GM21529 (cell line): Measurements from ENCODE around the gene SECISBP2L.

Experiments
- ATAC-seq: cut with Tn5 transposase; IDR thresholded peaks from one replicate; pipeline ENCODE4 v1.9.1; 2021; ENCODE audit not compliant: unreplicated experiment

SECISBP2L gene

DNA sequence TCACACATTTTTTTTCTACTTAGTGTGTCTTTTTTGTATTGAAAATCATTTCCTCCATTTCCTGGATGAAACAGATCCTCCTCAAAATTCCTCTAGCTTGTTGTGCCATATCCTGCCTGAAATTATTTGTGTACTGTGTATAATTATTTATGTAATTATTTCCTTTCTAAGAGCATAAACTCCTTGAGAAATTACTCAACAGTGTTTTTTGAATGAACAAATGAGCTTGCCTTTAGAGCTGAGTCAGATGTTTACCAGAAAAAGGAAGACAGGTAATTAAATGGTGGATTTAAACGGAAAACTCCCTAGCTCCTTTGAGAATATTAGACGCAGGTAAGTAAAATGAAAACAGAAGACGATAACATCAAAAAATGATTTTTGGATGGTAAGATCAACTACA, 13.2 kb upstream of the SECISBP2L start:
- no peak for ATAC-seq

GRCh38 chr15:49058559-49058958, 12.3 kb upstream of the SECISBP2L start:
- ATAC-seq, result no peak

DNA sequence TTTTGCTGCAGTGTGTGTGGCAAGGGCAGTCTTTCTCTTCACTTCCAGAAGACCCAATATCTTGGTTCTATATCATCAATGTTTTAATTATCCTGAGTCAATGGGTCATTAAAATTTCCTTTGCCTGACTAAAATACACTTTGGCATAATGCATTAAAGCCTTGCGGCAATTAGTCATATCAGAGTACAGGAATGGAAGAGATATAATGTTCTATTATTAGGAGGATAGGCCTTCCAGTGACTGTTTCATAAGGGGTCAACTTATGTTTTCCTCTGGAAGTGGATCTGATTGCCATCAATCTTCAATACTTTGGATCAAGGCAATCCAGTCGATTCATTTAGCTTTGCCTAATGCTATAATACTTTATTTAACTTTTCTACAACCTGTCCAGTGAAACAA, 9.4 kb upstream of the SECISBP2L start:
- no peak for ATAC-seq

- no peak for ATAC-seq
Observed at GRCh38 chr15:49052662-49053061, 6.4 kb upstream of the SECISBP2L start.

GRCh38 chr15:49047456-49047855, 1.2 kb upstream of the SECISBP2L start:
- no peak for ATAC-seq

- ATAC-seq, result peak; percentile 36
Observed at GRCh38 chr15:49045751-49046219, 461 bp downstream of the SECISBP2L start.

- no peak for ATAC-seq
Observed at GRCh38 chr15:49044766-49045606, 1.3 kb downstream of the SECISBP2L start.

DNA sequence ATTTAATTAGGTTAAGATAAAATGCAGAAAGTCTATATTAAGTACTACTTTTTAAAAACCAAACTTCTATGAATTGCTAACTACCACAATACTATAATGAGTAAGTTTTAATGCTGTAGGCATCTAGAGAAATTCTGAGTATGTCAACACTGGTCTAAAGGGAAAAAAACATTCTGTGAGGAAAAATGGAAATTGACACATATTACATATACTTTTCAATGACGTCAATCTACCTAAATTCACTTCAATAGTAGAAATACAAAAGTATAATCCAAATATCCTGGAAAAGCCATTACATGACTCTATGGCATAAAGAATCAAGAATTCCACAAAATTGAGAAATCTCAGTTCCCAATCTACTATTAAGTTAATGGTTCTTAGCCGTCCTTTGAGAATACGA, 2.2 kb downstream of the SECISBP2L start:
- no peak for ATAC-seq

GRCh38 chr15:49042165-49042564, 4.1 kb downstream of the SECISBP2L start:
- ATAC-seq, result no peak

DNA sequence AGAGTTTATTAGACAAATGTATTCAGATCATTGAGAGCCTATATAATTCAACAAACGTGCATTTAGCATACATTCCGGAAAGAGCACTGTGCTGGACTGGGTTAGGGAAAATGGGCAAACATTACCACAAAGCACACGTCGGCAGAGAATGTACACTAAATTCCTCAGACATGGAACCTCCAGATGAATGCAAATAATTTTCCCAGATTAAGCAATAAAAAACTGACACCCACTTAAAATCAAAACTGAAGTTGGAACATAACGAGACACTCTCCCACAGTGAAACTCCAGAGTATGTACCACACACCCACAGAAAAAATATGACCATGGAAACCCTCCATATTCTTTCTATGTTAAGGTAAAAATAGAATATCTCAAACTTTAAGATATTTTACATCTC, 4.8 kb downstream of the SECISBP2L start:
- ATAC-seq, result no peak

DNA sequence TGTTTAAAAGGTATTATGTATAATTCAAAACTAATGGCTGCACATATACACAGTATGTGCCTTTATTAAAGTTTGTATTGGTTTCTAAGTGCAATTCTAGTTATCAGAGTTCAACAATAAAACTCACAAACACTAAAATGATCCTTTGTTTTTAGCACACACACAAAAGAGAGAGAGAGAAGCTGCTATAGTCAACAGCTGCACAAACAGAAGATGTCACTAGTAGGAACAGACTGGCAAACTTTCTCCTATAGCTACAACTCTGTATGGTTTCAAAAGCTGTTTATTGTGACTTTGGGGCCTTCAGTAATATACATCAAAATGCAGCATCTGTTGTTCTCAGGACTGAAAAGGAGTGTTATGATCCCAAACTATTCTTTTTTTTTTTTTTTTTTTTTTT, 6.1 kb downstream of the SECISBP2L start:
- no peak for ATAC-seq

- ATAC-seq, result no peak
Observed at GRCh38 chr15:49038382-49038781, 7.9 kb downstream of the SECISBP2L start.

DNA sequence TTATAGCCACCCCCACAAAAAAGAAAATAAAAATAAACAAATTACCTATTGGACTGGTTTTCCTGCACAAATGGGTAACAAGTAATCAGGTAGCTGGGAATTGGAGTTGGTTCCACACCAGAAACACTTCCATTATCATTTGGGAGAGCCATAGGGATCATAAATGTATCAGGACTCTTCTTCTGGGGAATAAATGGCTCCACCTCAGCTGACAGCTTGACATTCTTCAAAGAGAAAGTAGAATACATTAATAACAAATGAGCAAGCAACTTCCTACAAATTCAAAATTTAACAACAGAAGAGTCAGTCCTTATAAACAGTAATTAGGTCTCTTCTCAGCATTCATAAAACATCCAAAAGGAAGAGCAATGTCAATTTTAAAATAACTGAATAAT, 8.7 kb downstream of the SECISBP2L start:
- no peak for ATAC-seq

- ATAC-seq, result no peak
Observed at GRCh38 chr15:49036650-49037545, 9.3 kb downstream of the SECISBP2L start.

DNA sequence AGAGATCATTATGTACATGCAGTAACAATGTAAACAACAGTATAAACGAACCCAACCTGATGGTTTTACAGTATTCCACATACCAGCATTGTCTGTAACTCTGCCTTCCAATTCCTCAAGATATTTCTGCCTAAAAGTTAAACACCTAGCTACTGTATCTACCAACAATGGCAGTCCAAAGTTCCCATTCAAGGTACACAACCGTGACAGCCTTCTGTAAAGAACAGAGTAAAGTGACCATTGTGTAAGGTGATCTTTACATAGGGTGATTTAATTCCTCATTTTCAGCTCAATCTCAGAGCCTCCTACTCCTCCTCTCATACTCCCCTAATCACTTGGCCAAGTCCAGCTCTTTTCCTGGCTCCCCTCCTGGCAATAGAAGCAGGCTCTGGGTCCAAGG, 10.4 kb downstream of the SECISBP2L start:
- no peak for ATAC-seq

DNA sequence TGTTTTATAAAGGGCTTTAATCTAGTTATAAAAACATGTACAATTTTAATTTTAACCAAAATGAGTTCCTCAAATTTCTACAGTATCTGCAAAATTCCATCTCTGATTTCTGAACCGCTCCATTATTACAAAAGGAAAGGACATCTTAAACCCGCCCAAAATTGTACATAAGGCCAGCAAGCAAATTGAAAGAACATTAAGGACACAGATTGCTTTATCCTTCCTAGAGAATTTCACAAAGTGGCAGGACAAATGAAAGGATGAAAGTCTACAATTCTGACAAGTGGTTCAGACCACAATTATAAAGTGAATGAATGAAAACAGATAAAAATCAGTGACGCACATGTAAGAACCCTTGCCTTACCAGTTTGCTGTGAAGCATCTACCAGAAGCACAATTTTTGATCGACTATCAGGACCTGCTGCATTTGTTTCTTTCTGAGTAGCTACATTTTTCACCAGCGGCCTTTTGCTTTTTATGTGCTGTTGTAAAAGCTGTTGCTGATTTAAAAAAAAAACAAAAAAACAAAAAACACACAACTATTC, 13.6 kb downstream of the SECISBP2L start:
- no peak for ATAC-seq

- no peak for ATAC-seq
Observed at GRCh38 chr15:49031804-49032203, 14.4 kb downstream of the SECISBP2L start.

DNA sequence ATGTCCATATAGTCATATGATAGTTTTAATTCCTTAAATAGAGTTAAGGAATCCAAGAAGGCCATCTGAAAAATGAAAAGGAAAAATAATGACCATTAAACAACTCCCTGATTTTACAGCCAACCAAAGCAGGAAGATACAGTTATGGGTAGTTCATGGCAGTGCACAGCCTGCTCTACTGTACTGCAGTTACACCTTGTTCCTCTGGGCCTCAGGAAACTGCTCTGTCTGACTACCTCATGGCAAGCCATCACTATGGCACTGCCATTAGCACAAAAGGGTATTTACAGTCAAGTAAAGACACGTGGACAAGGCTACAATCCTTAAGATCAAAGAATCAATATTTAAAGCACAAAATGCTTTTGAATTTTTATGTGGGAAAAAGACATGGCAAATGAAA, 19.5 kb downstream of the SECISBP2L start:
- no peak for ATAC-seq

- peak; percentile 61 for ATAC-seq
Observed at GRCh38 chr15:49024840-49025239, 21.4 kb downstream of the SECISBP2L start.

DNA sequence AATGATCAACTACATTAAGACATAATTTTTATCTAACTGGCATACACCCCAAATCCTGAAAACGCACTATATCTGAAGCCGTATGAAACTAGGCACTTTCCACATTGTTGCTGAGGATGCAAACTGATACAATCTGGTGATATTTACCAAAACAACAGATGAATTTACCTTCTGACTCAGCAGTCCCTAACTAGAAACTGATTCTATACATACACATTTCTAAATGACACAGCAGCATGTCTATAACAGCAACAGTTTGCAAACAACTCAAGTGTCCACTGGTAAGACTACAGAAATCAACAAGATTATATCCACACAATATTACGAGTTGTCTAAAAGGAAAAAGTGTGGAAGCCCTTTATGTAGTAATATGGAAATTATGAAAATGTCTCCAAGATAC, 22.9 kb downstream of the SECISBP2L start:
- ATAC-seq, result peak; percentile 79

GRCh38 chr15:49015896-49016295, 30.4 kb downstream of the SECISBP2L start:
- no peak for ATAC-seq

DNA sequence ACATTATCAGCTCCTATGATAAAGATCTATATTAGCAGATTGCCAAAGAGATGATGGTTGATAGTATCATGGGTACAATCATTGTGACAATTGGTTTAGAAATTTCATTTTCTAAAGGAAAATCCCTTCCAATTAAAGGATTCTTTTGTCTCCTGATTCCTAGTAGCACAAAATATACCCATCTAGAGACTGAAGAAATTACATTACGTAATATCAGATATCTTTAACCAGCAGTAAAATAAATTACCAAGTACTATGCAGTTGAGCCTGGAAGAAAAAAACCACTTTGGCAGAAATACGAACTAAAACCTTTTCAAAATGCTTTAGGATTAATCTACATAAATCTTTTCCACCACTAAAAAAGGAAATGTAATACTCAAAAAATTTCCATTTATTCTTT, 46.9 kb downstream of the SECISBP2L start:
- no peak for ATAC-seq
